Calu3 (cell line): ENCODE data around the gene EPB41L5. TPM values are rescaled to one million over a fixed set of nuclear protein-coding genes. Genes with fewer than 3 reads are reported as not detected.
"Not testable (repeated sequence)": the region's sequence is repeated elsewhere in the genome, so short reads cannot be mapped to it uniquely, and the experiment has no call there.

Experiments used
- BruUV-seq: library from RNA; stranded (reverse); fragments of 400-500 nt; replicated peaks from 2 replicates; lab custom pipeline; 2021; lab: Mats Ljungman, UMichigan
- CTCF ChIA-PET: fragments of 300-600 bp; sonication (Branson Sonifier 250); formaldehyde crosslinking; loops from one replicate; lab custom pipeline; 2022; ENCODE audit warnings: antibody characterized with exemption; lab: Charles Lee
- DNase-seq: peaks from one replicate; pipeline ENCODE4 v3.0.0; 2022
- H3K27ac Mint-ChIP-seq: one replicate; pipeline ENCODE4 v1.8.0; 2022; ENCODE audit warnings: mixed read lengths; ENCODE audit not compliant: unreplicated experiment
- H3K27me3 Mint-ChIP-seq: one replicate; pipeline ENCODE4 v1.8.0; 2022; ENCODE audit warnings: mixed read lengths; ENCODE audit not compliant: unreplicated experiment
- H3K36me3 Mint-ChIP-seq: one replicate; pipeline ENCODE4 v1.8.0; 2022; ENCODE audit warnings: mild to moderate bottlenecking, moderate library complexity, mixed read lengths; ENCODE audit not compliant: insufficient read depth, unreplicated experiment
- H3K4me1 Mint-ChIP-seq: one replicate; pipeline ENCODE4 v1.8.0; 2022; ENCODE audit warnings: mild to moderate bottlenecking, low read depth, mixed read lengths; ENCODE audit not compliant: unreplicated experiment
- H3K4me3 Mint-ChIP-seq: one replicate; pipeline ENCODE4 v1.8.0; 2022; ENCODE audit warnings: mild to moderate bottlenecking, low read depth, moderate library complexity, mixed read lengths; ENCODE audit not compliant: unreplicated experiment
- H3K9me3 Mint-ChIP-seq: one replicate; pipeline ENCODE4 v1.8.0; 2022; ENCODE audit warnings: low read depth, mixed read lengths; ENCODE audit not compliant: unreplicated experiment
- CTCF ChIP-seq: fragments of 200-600 bp; IDR thresholded peaks from one replicate; pipeline ENCODE4 v1.8.0; 2022; ENCODE audit warnings: antibody characterized with exemption; ENCODE audit not compliant: unreplicated experiment
- intact Hi-C: fragments of 100-400 bp; cut with micrococcal nuclease; formaldehyde crosslinking; loops from one replicate; pipeline ENCODE4 v1.10.0; 2022; ENCODE audit not compliant: unreplicated experiment
- total RNA-seq: library from RNA; stranded (reverse); gene quantifications from 2 replicates; pipeline ENCODE4 v1.2.3, GENCODE V29; 2022

Gene EPB41L5
- total RNA-seq, 1 experiment from 2014 or later = 27.7 TPM

GRCh38 chr2:120195553-120195952 is 182.7 kb downstream of the EPB41L5 start:
- Mint-ChIP-seq H3K36me3 (no peaks in the 10 kb centered on the region), H3K27me3 (peaks cover 12% of the 10 kb centered on the region), H3K4me3 (no peak overlapping the region), H3K4me1 (no peaks in the 10 kb centered on the region), H3K9me3 (peaks cover 10% of the 10 kb centered on the region), H3K27ac (no peak overlapping the region)
- CTCF ChIA-PET = no interaction called here
- no peak for TF ChIP-seq CTCF
- DNase-seq = no peak
- BruUV-seq = no TSS peak
- intact Hi-C loops = no loop called here

GRCh38 chr2:120199817-120200459 is 187.1 kb downstream of the EPB41L5 start:
- H3K9me3 Mint-ChIP-seq, H3K4me3 Mint-ChIP-seq, DNase-seq, BruUV-seq, CTCF ChIA-PET, H3K27me3 Mint-ChIP-seq, H3K27ac Mint-ChIP-seq, H3K36me3 Mint-ChIP-seq, H3K4me1 Mint-ChIP-seq, intact Hi-C loops: not testable (repeated sequence)

- H3K4me3 Mint-ChIP-seq = no peak overlapping the region
- H3K27me3 Mint-ChIP-seq = no peaks in the 10 kb centered on the region
- DNase-seq = no peak
- H3K4me1 Mint-ChIP-seq = no peaks in the 10 kb centered on the region
- CTCF ChIA-PET = no interaction called here
- no peak overlapping the region for H3K27ac Mint-ChIP-seq
- no peak for TF ChIP-seq CTCF
- peaks cover 3% of the 10 kb centered on the region for H3K9me3 Mint-ChIP-seq
- no TSS peak for BruUV-seq
- intact Hi-C loops = no loop called here
- H3K36me3 Mint-ChIP-seq = no peaks in the 10 kb centered on the region
These were observed 190.6 kb downstream of the EPB41L5 start for GRCh38 chr2:120203251-120204021.

- H3K4me1 Mint-ChIP-seq = no peaks in the 10 kb centered on the region
- no peaks in the 10 kb centered on the region for H3K9me3 Mint-ChIP-seq
- BruUV-seq = no TSS peak
- H3K4me3 Mint-ChIP-seq = no peak overlapping the region
- no peak for TF ChIP-seq CTCF
- CTCF ChIA-PET = no interaction called here
- H3K27ac Mint-ChIP-seq = no peak overlapping the region
- no peaks in the 10 kb centered on the region for H3K36me3 Mint-ChIP-seq
- DNase-seq = no peak
- intact Hi-C loops = no loop called here
- H3K27me3 Mint-ChIP-seq = no peaks in the 10 kb centered on the region
These were observed 191.1 kb downstream of the EPB41L5 start for GRCh38 chr2:120204022-120204405.

- no peaks in the 10 kb centered on the region for H3K4me1 Mint-ChIP-seq
- CTCF ChIA-PET = no interaction called here
- no peaks in the 10 kb centered on the region for H3K27me3 Mint-ChIP-seq
- BruUV-seq = no TSS peak
- no peak overlapping the region for H3K27ac Mint-ChIP-seq
- H3K36me3 Mint-ChIP-seq = no peaks in the 10 kb centered on the region
- H3K4me3 Mint-ChIP-seq = no peak overlapping the region
- H3K9me3 Mint-ChIP-seq = no peaks in the 10 kb centered on the region
- TF ChIP-seq CTCF = no peak
- intact Hi-C loops = no loop called here
- DNase-seq = no peak
These were observed 191.5 kb downstream of the EPB41L5 start for GRCh38 chr2:120204417-120204816.
